Neural cell (in vitro differentiated cells): ENCODE results near the gene WFDC10A. TPM values are rescaled to one million over a fixed set of nuclear protein-coding genes. Genes with fewer than 3 reads are reported as not detected.
"Not testable (repeated sequence)": the region's sequence is repeated elsewhere in the genome, so short reads cannot be mapped to it uniquely, and the experiment has no call there.

ENCODE experiments used
- H2AFZ ChIP-seq: fragments of 200-600, 300-800 bp; sonication (generic), shearing (Covaris generic); 2 replicates; pipeline ENCODE4 v1.6.0; 2014; ENCODE audit warnings: low read depth, mild to moderate bottlenecking, antibody characterized with exemption, low read length, moderate library complexity
- H3F3A ChIP-seq: fragments of 200-600 bp; shearing (Covaris generic); 2 replicates; pipeline ENCODE4 v1.6.1; 2016; ENCODE audit warnings: mild to moderate bottlenecking, moderate library complexity, mixed read lengths, antibody characterized with exemption, low read length; ENCODE audit not compliant: insufficient read depth, poor library complexity, severe bottlenecking
- H3K27ac ChIP-seq: fragments of 200-600, 300-800 bp; sonication (generic), shearing (Covaris generic); 2 replicates; pipeline ENCODE4 v1.5.1; 2014; ENCODE audit warnings: mild to moderate bottlenecking, low read length, moderate library complexity
- H3K27me3 ChIP-seq: fragments of 300-800, 200-600 bp; sonication (generic), shearing (Covaris generic); 2 replicates; pipeline ENCODE4 v1.6.0; 2014; ENCODE audit warnings: mild to moderate bottlenecking, low read depth, low read length, moderate library complexity; ENCODE audit not compliant: insufficient read depth
- H3K36me3 ChIP-seq: fragments of 300-800, 200-600 bp; sonication (generic), shearing (Covaris generic); 2 replicates; pipeline ENCODE4 v1.5.1; 2014; ENCODE audit warnings: mild to moderate bottlenecking, antibody characterized with exemption, low read length, moderate library complexity; ENCODE audit not compliant: insufficient read depth
- H3K4me2 ChIP-seq: fragments of 300-800, 200-600 bp; sonication (generic), shearing (Covaris generic); 2 replicates; pipeline ENCODE4 v1.6.0; 2014; ENCODE audit warnings: mild to moderate bottlenecking, low read length
- H3K4me3 ChIP-seq: fragments of 300-800, 200-600 bp; sonication (generic), shearing (Covaris generic); 2 replicates; pipeline ENCODE4 v1.5.1; 2014; ENCODE audit warnings: mild to moderate bottlenecking, low read length, moderate library complexity
- H3K79me2 ChIP-seq: fragments of 200-600 bp; shearing (Covaris generic); replicated peaks from 2 replicates; pipeline ENCODE4 v1.6.0; 2014; ENCODE audit warnings: mild to moderate bottlenecking, low read length, moderate library complexity; ENCODE audit not compliant: insufficient read depth
- H3K9ac ChIP-seq: fragments of 300-800, 200-600 bp; sonication (generic), shearing (Covaris generic); 2 replicates; pipeline ENCODE4 v1.6.1; 2016; ENCODE audit warnings: mild to moderate bottlenecking, low read length, mixed read lengths
- H3K9me2 ChIP-seq: fragments of 200-600 bp; shearing (Covaris generic); 2 replicates; pipeline ENCODE4 v1.6.1; 2016; ENCODE audit warnings: mild to moderate bottlenecking, low read length, mixed read lengths; ENCODE audit not compliant: insufficient read depth
- H3K9me3 ChIP-seq: fragments of 200-600, 300-800 bp; sonication (generic), shearing (Covaris generic); 2 replicates; pipeline ENCODE4 v1.6.1; 2016; ENCODE audit warnings: mild to moderate bottlenecking, mixed run types, low read length, moderate library complexity, mixed read lengths
- H4K20me1 ChIP-seq: fragments of 200-600 bp; shearing (Covaris generic); 2 replicates; pipeline ENCODE4 v1.6.1; 2016; ENCODE audit warnings: mild to moderate bottlenecking, mixed run types; ENCODE audit not compliant: insufficient read depth
- EP300 ChIP-seq: fragments of 450-650 bp; conservative IDR thresholded peaks from 2 replicates; pipeline ENCODE4 v1.6.1; 2014; ENCODE audit warnings: antibody characterized with exemption, mild to moderate bottlenecking, moderate library complexity; ENCODE audit not compliant: poor library complexity, severe bottlenecking
- EZH2 ChIP-seq: fragments of 200-600, 300-800 bp; shearing (Covaris generic), sonication (generic); IDR thresholded peaks from 2 replicates; pipeline ENCODE4 v1.6.1; 2014; ENCODE audit warnings: antibody characterized with exemption, low read length, borderline replicate concordance, mild to moderate bottlenecking; ENCODE audit not compliant: insufficient read depth, poor library complexity, severe bottlenecking
- MXI1 ChIP-seq: fragments of 450-650 bp; conservative IDR thresholded peaks from 2 replicates; pipeline ENCODE4 v1.6.1; 2014; ENCODE audit warnings: antibody characterized with exemption, mild to moderate bottlenecking; ENCODE audit not compliant: poor library complexity, severe bottlenecking
- POLR2AphosphoS5 ChIP-seq: IDR thresholded peaks from 2 replicates; pipeline ENCODE4 v1.6.1; 2012
- SMC3 ChIP-seq: fragments of 450-650 bp; conservative IDR thresholded peaks from 2 replicates; pipeline ENCODE4 v1.6.1; 2014; ENCODE audit warnings: antibody characterized with exemption, mild to moderate bottlenecking, moderate library complexity; ENCODE audit not compliant: poor library complexity
- TAF1 ChIP-seq: IDR thresholded peaks from 2 replicates; pipeline ENCODE4 v1.6.1; 2012; ENCODE audit warnings: low read depth
- polyA plus RNA-seq: library from polyadenylated mRNA; depleted of rRNA; stranded (reverse); fragments of >200 nt; gene quantifications from 2 replicates; pipeline ENCODE4 v1.2.3, GENCODE V29; 2014
- TF ChIP-seq, protein P1 (sequence below): fragments of 450-650 bp; IDR thresholded peaks from 2 replicates; pipeline ENCODE4 v1.5.1; 2014; ENCODE audit warnings: antibody characterized with exemption, mild to moderate bottlenecking, moderate library complexity; ENCODE audit not compliant: poor library complexity, severe bottlenecking
- TF ChIP-seq, protein P2 (sequence below): IDR thresholded peaks from 2 replicates; pipeline ENCODE4 v1.6.1; 2012; ENCODE audit warnings: borderline replicate concordance

The WFDC10A gene
- polyA plus RNA-seq, 1 donor from 2014 or later, result not detected

DNA sequence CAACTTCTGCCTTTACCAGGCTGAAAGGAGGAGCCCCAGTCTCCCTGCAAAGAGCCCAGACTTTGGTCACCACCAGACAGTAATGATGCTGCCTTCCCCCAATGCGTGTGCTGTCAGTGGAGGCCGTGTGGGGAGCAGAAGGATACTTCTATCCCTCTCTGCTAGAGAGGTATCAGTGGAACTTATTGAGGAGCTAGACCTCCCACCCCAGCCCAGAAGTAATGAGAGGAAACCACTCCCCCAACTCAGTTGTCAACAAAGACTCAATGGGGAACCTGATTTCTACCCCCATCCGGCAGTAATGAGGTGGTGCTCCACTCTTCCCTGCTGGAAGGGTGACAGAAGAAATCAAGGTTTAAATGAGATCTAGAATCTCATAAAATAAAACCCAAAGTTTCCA, 46.0 kb upstream of the WFDC10A start:
- Histone ChIP-seq H3K9me3 (no peaks in the 10 kb centered on the region), H3K27ac (no peak overlapping the region), H3K4me2 (no peak overlapping the region), H3K79me2 (no peaks in the 10 kb centered on the region), H3K9ac (no peak overlapping the region), H2AFZ (no peak overlapping the region), H3K27me3 (no peaks in the 10 kb centered on the region), H3K4me3 (no peak overlapping the region), H3K36me3 (no peaks in the 10 kb centered on the region), H3K9me2 (no peaks in the 10 kb centered on the region), H3F3A (no peaks in the 10 kb centered on the region), H4K20me1 (no peaks in the 10 kb centered on the region)
- TF ChIP-seq, protein P1, sequence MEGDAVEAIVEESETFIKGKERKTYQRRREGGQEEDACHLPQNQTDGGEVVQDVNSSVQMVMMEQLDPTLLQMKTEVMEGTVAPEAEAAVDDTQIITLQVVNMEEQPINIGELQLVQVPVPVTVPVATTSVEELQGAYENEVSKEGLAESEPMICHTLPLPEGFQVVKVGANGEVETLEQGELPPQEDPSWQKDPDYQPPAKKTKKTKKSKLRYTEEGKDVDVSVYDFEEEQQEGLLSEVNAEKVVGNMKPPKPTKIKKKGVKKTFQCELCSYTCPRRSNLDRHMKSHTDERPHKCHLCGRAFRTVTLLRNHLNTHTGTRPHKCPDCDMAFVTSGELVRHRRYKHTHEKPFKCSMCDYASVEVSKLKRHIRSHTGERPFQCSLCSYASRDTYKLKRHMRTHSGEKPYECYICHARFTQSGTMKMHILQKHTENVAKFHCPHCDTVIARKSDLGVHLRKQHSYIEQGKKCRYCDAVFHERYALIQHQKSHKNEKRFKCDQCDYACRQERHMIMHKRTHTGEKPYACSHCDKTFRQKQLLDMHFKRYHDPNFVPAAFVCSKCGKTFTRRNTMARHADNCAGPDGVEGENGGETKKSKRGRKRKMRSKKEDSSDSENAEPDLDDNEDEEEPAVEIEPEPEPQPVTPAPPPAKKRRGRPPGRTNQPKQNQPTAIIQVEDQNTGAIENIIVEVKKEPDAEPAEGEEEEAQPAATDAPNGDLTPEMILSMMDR, result no peak
- TF ChIP-seq EP300 (no peak), TAF1 (no peak), EZH2 (no peak), SMC3 (no peak), MXI1 (no peak)

DNA sequence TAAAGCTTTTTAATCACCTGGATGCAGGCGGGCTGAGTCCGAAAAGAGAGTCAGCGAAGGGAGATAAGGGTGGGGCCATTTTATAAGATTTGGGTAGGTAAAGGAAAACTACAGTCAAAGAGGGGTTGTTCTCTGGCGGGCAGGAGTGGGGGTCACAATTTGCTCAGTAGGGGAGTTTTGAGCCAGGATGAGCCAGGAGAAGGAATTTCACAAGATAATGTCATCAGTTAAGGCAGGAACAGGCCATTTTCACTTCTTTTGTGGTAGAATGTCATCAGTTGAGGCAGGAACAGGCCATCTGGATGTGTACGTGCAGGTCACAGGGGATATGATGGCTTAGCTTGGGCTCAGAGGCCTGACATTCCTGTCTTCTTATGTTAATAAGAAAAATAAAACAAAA, 45.2 kb upstream of the WFDC10A start:
- H3K27me3 ChIP-seq, H3K36me3 ChIP-seq, H2AFZ ChIP-seq, H3K9ac ChIP-seq, H3K4me2 ChIP-seq, H3F3A ChIP-seq, H3K79me2 ChIP-seq, H3K9me3 ChIP-seq, H3K27ac ChIP-seq, H3K4me3 ChIP-seq, H4K20me1 ChIP-seq, H3K9me2 ChIP-seq: not testable (repeated sequence)

DNA sequence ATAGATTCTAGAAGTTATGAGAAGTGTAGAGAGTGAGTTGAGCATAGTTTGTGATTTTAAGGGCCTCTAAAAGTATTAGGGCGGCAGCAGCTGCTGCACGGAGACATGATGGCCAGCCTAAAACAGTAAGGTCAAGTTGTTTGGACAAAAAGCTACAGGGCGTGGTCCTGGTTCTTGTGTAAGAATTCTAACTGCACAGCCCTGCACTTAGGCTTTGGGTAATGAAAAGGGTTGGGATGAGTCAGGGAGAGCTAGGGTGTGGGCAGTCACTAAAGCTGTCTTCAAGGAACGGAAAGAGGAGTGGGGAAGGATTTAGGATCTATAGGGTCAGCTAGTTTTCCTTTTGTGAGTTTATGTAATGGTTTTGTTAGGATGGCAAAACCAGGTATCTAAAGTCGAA, 43.6 kb upstream of the WFDC10A start:
- not testable (repeated sequence) for H3K79me2 ChIP-seq, H3K27me3 ChIP-seq

DNA sequence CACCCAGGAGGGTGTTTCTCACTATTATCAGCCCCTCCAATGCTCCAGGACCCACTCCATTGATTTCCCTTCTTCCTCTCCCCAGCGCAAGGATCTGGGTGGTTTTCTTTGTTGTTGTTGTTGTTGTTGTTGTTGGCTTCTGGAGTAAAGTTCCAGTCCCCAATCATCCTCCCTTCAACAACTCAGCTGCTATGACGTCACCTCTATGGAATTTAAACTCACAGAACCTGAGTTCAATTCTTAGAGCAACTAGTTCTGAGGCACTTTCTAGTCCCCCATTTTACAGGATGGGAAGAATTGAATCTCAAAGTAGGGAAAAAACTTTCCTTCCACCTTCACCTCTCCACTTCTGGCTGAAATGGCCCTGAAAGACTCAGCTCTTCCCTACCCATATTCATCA, 40.7 kb upstream of the WFDC10A start:
- no peak for TF ChIP-seq EZH2
- TF ChIP-seq SMC3, result no peak
- TF ChIP-seq POLR2AphosphoS5, result no peak
- TF ChIP-seq, protein P2, sequence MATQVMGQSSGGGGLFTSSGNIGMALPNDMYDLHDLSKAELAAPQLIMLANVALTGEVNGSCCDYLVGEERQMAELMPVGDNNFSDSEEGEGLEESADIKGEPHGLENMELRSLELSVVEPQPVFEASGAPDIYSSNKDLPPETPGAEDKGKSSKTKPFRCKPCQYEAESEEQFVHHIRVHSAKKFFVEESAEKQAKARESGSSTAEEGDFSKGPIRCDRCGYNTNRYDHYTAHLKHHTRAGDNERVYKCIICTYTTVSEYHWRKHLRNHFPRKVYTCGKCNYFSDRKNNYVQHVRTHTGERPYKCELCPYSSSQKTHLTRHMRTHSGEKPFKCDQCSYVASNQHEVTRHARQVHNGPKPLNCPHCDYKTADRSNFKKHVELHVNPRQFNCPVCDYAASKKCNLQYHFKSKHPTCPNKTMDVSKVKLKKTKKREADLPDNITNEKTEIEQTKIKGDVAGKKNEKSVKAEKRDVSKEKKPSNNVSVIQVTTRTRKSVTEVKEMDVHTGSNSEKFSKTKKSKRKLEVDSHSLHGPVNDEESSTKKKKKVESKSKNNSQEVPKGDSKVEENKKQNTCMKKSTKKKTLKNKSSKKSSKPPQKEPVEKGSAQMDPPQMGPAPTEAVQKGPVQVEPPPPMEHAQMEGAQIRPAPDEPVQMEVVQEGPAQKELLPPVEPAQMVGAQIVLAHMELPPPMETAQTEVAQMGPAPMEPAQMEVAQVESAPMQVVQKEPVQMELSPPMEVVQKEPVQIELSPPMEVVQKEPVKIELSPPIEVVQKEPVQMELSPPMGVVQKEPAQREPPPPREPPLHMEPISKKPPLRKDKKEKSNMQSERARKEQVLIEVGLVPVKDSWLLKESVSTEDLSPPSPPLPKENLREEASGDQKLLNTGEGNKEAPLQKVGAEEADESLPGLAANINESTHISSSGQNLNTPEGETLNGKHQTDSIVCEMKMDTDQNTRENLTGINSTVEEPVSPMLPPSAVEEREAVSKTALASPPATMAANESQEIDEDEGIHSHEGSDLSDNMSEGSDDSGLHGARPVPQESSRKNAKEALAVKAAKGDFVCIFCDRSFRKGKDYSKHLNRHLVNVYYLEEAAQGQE, result no peak
- no peak for TF ChIP-seq EP300
- no peak for TF ChIP-seq MXI1
- TF ChIP-seq, protein P1, result no peak
- TF ChIP-seq TAF1, result no peak
- Histone ChIP-seq H3K9ac (no peak overlapping the region), H3K9me3 (no peaks in the 10 kb centered on the region), H3K4me3 (no peak overlapping the region), H2AFZ (no peak overlapping the region), H3K36me3 (no peaks in the 10 kb centered on the region), H3K27ac (no peak overlapping the region), H3K9me2 (no peaks in the 10 kb centered on the region), H4K20me1 (no peaks in the 10 kb centered on the region), H3K4me2 (no peak overlapping the region), H3K79me2 (no peaks in the 10 kb centered on the region), H3F3A (no peaks in the 10 kb centered on the region), H3K27me3 (no peaks in the 10 kb centered on the region)

More for the DNA sequence above, 43.6 kb upstream of the WFDC10A start:
- H3K9me2 ChIP-seq, H4K20me1 ChIP-seq, H3K27ac ChIP-seq, H3K4me3 ChIP-seq, H3K4me2 ChIP-seq, H3K36me3 ChIP-seq, H3K9ac ChIP-seq, H3K9me3 ChIP-seq, H2AFZ ChIP-seq, H3F3A ChIP-seq: not testable (repeated sequence)
